Endodermal cell (in vitro differentiated cells): ENCODE data around the gene CMSS1. TPM values are rescaled to one million over a fixed set of nuclear protein-coding genes. Genes with fewer than 3 reads are reported as not detected.
A peak's percentile ranks its signal among the peaks of the same experiment; 100 is the strongest.

Experiments
- DNase-seq: peaks from one replicate; pipeline ENCODE4 v3.0.0-alpha.2; 2017
- H3K27ac ChIP-seq: 2 replicates; pipeline ENCODE4 v1.5.1; 2013; ENCODE audit warnings: mild to moderate bottlenecking, low read depth, low read length, moderate library complexity
- H3K27me3 ChIP-seq: 2 replicates; pipeline ENCODE4 v1.6.1; 2013; ENCODE audit warnings: mild to moderate bottlenecking, low read length, moderate library complexity; ENCODE audit not compliant: insufficient read depth, control insufficient read depth, poor library complexity, severe bottlenecking
- H3K36me3 ChIP-seq: 2 replicates; pipeline ENCODE4 v1.7.0; 2013; ENCODE audit warnings: mild to moderate bottlenecking, low read length, moderate library complexity; ENCODE audit not compliant: control insufficient read depth, insufficient read depth
- H3K4me1 ChIP-seq: one replicate; pipeline ENCODE4 v1.7.0; 2013; ENCODE audit warnings: low read length; ENCODE audit not compliant: control insufficient read depth, insufficient read depth
- H3K4me3 ChIP-seq: 2 replicates; pipeline ENCODE4 v1.5.1; 2013; ENCODE audit warnings: mild to moderate bottlenecking, low read length, moderate library complexity
- H3K9ac ChIP-seq: 2 replicates; pipeline ENCODE4 v1.6.1; 2013; ENCODE audit warnings: mild to moderate bottlenecking, low read length, moderate library complexity; ENCODE audit not compliant: poor library complexity, severe bottlenecking; ENCODE audit errors: extremely low read depth
- H3K9me3 ChIP-seq: 2 replicates; pipeline ENCODE4 v1.6.1; 2013; ENCODE audit warnings: mild to moderate bottlenecking, low read length, moderate library complexity; ENCODE audit not compliant: control insufficient read depth
- H3K27ac Mint-ChIP-seq: 2 replicates; pipeline ENCODE4 v1.8.0; 2020; ENCODE audit warnings: mixed read lengths
- H3K27me3 Mint-ChIP-seq: 2 replicates; pipeline ENCODE4 v1.8.0; 2021; ENCODE audit warnings: mild to moderate bottlenecking, mixed read lengths; ENCODE audit not compliant: insufficient read depth
- H3K36me3 Mint-ChIP-seq: 2 replicates; pipeline ENCODE4 v1.8.0; 2020; ENCODE audit warnings: low read depth, mixed read lengths
- H3K4me1 Mint-ChIP-seq: 2 replicates; pipeline ENCODE4 v1.8.0; 2020; ENCODE audit warnings: mixed read lengths
- H3K4me3 Mint-ChIP-seq: 2 replicates; pipeline ENCODE4 v1.8.0; 2020; ENCODE audit warnings: mild to moderate bottlenecking, moderate library complexity, mixed read lengths
- H3K9me3 Mint-ChIP-seq: 2 replicates; pipeline ENCODE4 v1.8.0; 2020; ENCODE audit warnings: mild to moderate bottlenecking, mixed read lengths
- CTCF ChIP-seq: fragments of 200-600 bp; sonication (generic); conservative IDR thresholded peaks from 2 replicates; pipeline ENCODE4 v1.5.0; 2021; ENCODE audit warnings: antibody characterized with exemption, mild to moderate bottlenecking
- whole genome bisulfite sequencing, 2 experiments: methylation state at CpG; one replicate each; pipeline versions ENCODE4 v1.1.5 to v1.1.7; 2013; ENCODE audit warnings: missing lambda C conversion rate in 2 of 2, mixed read lengths in 1 of 2; ENCODE audit not compliant: insufficient coverage in 1 of 2, insufficient read length in 1 of 2; 5-methylcytosine and 5-hydroxymethylcytosine counted together
- total RNA-seq, 2 donors: library from RNA; stranded (reverse); fragmentation: NEBNext Ultra II Directional in 1 of 2; extraction: Animal tissue kit (Norgen Biotek cat#: 25700) in 1 of 2; gene quantifications; 2 replicates in 1 of 2; 3 replicates in 1 of 2; pipeline ENCODE4 v1.2.1, GENCODE V29; 2021

The CMSS1 gene
- total RNA-seq, 2 donors from 2014 or later, result 48.5 to 50.8 TPM

- no peaks in the 10 kb centered on the region for H3K27me3 ChIP-seq
- H3K4me3 Mint-ChIP-seq, result no peak overlapping the region
- no peak for TF ChIP-seq CTCF
- H3K4me3 ChIP-seq, result no peak overlapping the region
- H3K27me3 Mint-ChIP-seq, result no peaks in the 10 kb centered on the region
- no peaks in the 10 kb centered on the region for H3K9me3 Mint-ChIP-seq
- DNase-seq, result no peak
- no peaks in the 10 kb centered on the region for H3K36me3 Mint-ChIP-seq
- no peaks in the 10 kb centered on the region for H3K9me3 ChIP-seq
- H3K4me1 ChIP-seq, result no peaks in the 10 kb centered on the region
- H3K4me1 Mint-ChIP-seq, result peaks cover 2% of the 10 kb centered on the region
- no peak overlapping the region for H3K9ac ChIP-seq
- 83 to 84% methylated on average over 1 to 3 of the region's 3 CpGs for WGBS, 2 experiments
- H3K27ac ChIP-seq, result no peak overlapping the region
- no peaks in the 10 kb centered on the region for H3K36me3 ChIP-seq
- H3K27ac Mint-ChIP-seq, result no peak overlapping the region
These were observed 228.0 kb downstream of the CMSS1 start for GRCh38 chr3:100045696-100046095.

- Mint-ChIP-seq H3K4me3 (no peak overlapping the region), H3K36me3 (no peaks in the 10 kb centered on the region), H3K4me1 (peaks cover 2% of the 10 kb centered on the region), H3K27me3 (no peaks in the 10 kb centered on the region), H3K27ac (no peak overlapping the region), H3K9me3 (no peaks in the 10 kb centered on the region)
- H3K27ac ChIP-seq, result peak overlapping the region; percentile 54
- no peaks in the 10 kb centered on the region for H3K9me3 ChIP-seq
- no peak for TF ChIP-seq CTCF
- no peak overlapping the region for H3K4me3 ChIP-seq
- no peaks in the 10 kb centered on the region for H3K4me1 ChIP-seq
- DNase-seq, result no peak
- H3K27me3 ChIP-seq, result no peaks in the 10 kb centered on the region
- WGBS, 2 experiments, result 100% methylated on average over 1 to 2 of the region's 2 CpGs
- no peaks in the 10 kb centered on the region for H3K36me3 ChIP-seq
- no peak overlapping the region for H3K9ac ChIP-seq
These were observed 229.3 kb downstream of the CMSS1 start for GRCh38 chr3:100046986-100047385.

GRCh38 chr3:100047455-100048141 is 229.9 kb downstream of the CMSS1 start:
- DNase-seq, result no peak
- TF ChIP-seq CTCF, result no peak
- H3K27ac ChIP-seq, result peak overlapping the region; percentile 54
- no peaks in the 10 kb centered on the region for H3K27me3 ChIP-seq
- H3K27me3 Mint-ChIP-seq, result no peaks in the 10 kb centered on the region
- H3K4me1 Mint-ChIP-seq, result peaks cover 2% of the 10 kb centered on the region
- H3K36me3 ChIP-seq, result no peaks in the 10 kb centered on the region
- no peak overlapping the region for H3K9ac ChIP-seq
- H3K9me3 ChIP-seq, result no peaks in the 10 kb centered on the region
- no peaks in the 10 kb centered on the region for H3K9me3 Mint-ChIP-seq
- WGBS, 2 experiments, result 77 to 88% methylated on average over 3 to 6 of the region's 6 CpGs
- H3K4me3 Mint-ChIP-seq, result no peak overlapping the region
- H3K27ac Mint-ChIP-seq, result no peak overlapping the region
- H3K36me3 Mint-ChIP-seq, result no peaks in the 10 kb centered on the region
- no peak overlapping the region for H3K4me3 ChIP-seq
- H3K4me1 ChIP-seq, result no peaks in the 10 kb centered on the region
